ENCODE results near the gene CLSTN3.

CLSTN3 gene

DNA sequence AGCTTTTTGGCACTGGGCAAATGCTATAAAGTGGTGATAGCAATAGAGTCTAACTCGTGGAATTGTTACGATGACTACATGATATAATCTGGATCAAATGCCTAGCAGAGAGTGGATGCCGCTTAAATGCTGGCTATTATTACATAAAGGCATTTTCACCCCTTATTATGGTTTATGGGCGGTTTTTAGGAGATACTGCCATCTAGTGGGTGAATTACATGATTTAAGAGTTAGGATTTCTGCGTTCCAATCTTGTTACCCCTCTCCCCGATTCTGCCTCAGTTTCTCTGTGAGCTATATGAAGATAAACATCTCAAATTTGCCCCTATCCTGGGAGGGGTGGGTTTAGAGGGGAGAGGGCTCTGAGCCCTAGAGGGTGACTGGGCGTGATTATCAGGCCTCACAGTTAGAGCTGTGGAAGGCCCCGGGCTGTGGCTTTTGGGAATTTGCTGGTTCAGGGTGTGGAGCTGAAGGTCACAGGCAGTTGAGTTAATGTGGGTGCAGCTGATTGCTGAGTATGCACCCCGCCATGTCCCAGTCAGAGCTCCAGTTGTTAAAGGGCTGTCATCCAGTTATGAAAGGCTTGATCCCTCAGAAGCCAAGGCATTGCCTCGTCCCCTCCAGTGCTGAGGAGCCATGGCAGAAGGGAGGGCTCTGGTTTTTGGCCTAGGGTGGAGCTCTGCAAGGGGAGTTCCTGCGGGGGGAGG lies 14.4 kb downstream of the CLSTN3 start:
- TF ChIP-seq, protein P1, sequence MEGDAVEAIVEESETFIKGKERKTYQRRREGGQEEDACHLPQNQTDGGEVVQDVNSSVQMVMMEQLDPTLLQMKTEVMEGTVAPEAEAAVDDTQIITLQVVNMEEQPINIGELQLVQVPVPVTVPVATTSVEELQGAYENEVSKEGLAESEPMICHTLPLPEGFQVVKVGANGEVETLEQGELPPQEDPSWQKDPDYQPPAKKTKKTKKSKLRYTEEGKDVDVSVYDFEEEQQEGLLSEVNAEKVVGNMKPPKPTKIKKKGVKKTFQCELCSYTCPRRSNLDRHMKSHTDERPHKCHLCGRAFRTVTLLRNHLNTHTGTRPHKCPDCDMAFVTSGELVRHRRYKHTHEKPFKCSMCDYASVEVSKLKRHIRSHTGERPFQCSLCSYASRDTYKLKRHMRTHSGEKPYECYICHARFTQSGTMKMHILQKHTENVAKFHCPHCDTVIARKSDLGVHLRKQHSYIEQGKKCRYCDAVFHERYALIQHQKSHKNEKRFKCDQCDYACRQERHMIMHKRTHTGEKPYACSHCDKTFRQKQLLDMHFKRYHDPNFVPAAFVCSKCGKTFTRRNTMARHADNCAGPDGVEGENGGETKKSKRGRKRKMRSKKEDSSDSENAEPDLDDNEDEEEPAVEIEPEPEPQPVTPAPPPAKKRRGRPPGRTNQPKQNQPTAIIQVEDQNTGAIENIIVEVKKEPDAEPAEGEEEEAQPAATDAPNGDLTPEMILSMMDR (IDR thresholded peaks at IDR 0.05; ENCODE audit: extremely low read depth, insufficient read depth, missing control alignments): peak; percentile 51
- in situ Hi-C loops (cut with MboI; ENCODE audit: low pct_unique_long_range_greater_than_20kb, low sequenced_read_pairs, unreplicated experiment): no loop called here
- peak; percentile 50 for DNase-seq (ENCODE audit: low spot score)

GRCh38 chr12:7145671-7146070 lies 15.5 kb downstream of the CLSTN3 start:
- in situ Hi-C loops (cut with MboI; ENCODE audit: low pct_unique_long_range_greater_than_20kb, low sequenced_read_pairs, unreplicated experiment): no loop called here

GRCh38 chr12:7146228-7146627 lies 16.1 kb downstream of the CLSTN3 start:
- TF ChIP-seq, protein P1 (IDR thresholded peaks at IDR 0.05; ENCODE audit: extremely low read depth, insufficient read depth, missing control alignments): no peak
- DNase-seq (ENCODE audit: low spot score): no peak
- in situ Hi-C loops (cut with MboI; ENCODE audit: low pct_unique_long_range_greater_than_20kb, low sequenced_read_pairs, unreplicated experiment): no loop called here

More at GRCh38 chr12:7145671-7146070, 15.5 kb downstream of the CLSTN3 start:
- TF ChIP-seq, protein P1 (IDR thresholded peaks at IDR 0.05; ENCODE audit: extremely low read depth, insufficient read depth, missing control alignments): no peak
- no peak for DNase-seq (ENCODE audit: low spot score)

DNA sequence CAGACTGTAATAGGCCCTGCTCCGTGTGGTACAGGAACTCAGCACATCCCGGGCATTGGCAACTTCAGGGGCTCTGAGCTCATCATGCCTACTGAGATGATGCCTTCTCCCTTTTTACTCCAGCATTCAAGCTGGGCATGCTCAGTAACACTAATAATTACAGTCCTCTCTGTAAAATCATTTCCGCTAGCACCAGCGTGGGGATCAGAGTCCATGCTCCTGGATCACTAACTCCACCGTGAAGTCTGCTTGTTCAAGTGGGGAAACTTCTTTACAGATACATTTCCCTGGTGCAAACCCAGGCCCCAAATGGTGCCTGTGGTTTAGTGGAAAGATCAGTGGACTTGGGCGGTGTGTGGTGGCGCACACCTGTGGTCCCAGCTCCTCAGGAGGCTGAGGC lies 16.7 kb downstream of the CLSTN3 start:
- no peak for DNase-seq (ENCODE audit: low spot score)
- TF ChIP-seq, protein P1 (IDR thresholded peaks at IDR 0.05; ENCODE audit: extremely low read depth, insufficient read depth, missing control alignments): no peak
- in situ Hi-C loops (cut with MboI; ENCODE audit: low pct_unique_long_range_greater_than_20kb, low sequenced_read_pairs, unreplicated experiment): no loop called here

DNA sequence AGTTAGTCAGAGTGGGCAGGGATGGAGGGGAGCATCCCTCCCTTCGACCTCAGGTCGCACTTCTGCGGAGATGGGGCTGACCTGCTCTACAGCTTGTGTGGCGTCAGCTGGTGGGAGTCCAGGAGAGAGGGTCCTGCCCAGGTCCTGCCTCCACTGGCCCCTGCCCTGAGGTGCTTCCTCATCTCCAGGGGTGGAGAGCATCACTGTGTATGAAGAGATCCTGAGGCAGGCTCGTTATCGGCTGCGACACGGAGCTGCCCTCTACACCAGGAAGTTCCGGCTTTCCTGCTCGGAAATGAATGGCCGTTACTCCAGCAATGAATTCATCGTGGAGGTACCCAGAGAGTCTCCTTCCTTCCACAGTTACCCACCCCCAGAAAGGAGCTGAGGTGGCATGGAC lies 20.2 kb downstream of the CLSTN3 start:
- DNase-seq (ENCODE audit: low spot score): no peak
- TF ChIP-seq, protein P1 (IDR thresholded peaks at IDR 0.05; ENCODE audit: extremely low read depth, insufficient read depth, missing control alignments): no peak
- in situ Hi-C loops (cut with MboI; ENCODE audit: low pct_unique_long_range_greater_than_20kb, low sequenced_read_pairs, unreplicated experiment): no loop called here

DNA sequence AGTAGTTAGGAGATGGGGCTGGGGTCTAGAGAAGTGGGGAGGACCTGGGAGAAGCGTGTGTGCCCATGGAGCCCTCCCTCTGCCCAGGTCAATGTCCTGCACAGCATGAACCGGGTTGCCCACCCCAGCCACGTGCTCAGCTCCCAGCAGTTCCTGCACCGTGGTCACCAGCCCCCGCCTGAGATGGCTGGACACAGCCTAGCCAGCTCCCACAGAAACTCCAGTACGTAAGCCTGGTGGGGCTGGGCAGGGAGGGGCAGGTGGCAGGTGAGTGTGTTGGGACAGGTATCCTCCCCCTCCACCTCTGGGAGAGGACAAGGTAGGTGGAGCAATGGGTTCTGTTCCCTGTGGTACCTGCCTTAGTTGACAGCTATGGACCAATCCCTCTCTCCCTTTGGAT lies 20.7 kb downstream of the CLSTN3 start:
- TF ChIP-seq, protein P1 (IDR thresholded peaks at IDR 0.05; ENCODE audit: extremely low read depth, insufficient read depth, missing control alignments): no peak
- in situ Hi-C loops (cut with MboI; ENCODE audit: low pct_unique_long_range_greater_than_20kb, low sequenced_read_pairs, unreplicated experiment): no loop called here
- no peak for DNase-seq (ENCODE audit: low spot score)

All from GM13977 (cell line).